H1 (cell line): Measurements from ENCODE around the gene NHLH1. TPM values are rescaled to one million over a fixed set of nuclear protein-coding genes. Genes with fewer than 3 reads are reported as not detected.

ENCODE experiments used
- ATF2 ChIP-seq: IDR thresholded peaks from 2 replicates; pipeline ENCODE4 v1.6.1; 2012; ENCODE audit warnings: low read length, inconsistent platforms
- BRCA1 ChIP-seq: IDR thresholded peaks from 2 replicates; pipeline ENCODE4 v1.6.1; 2012; ENCODE audit warnings: low read depth, low read length, improper control_type of control experiment
- CREB1 ChIP-seq: IDR thresholded peaks from 2 replicates; pipeline ENCODE4 v1.6.1; 2012; ENCODE audit warnings: inconsistent platforms
- CTBP2 ChIP-seq: IDR thresholded peaks from 2 replicates; pipeline ENCODE4 v1.7.0; 2011; ENCODE audit warnings: borderline replicate concordance, mild to moderate bottlenecking, moderate library complexity, mixed read lengths, low read length; ENCODE audit not compliant: insufficient read depth, insufficient read length
- CTCF ChIP-seq, 3 experiments: IDR thresholded peaks; 1 replicate in 2 of 3; 2 replicates in 1 of 3; pipeline versions ENCODE4 v1.5.1 to v1.6.1; 2011; ENCODE audit warnings: low read length in 3 of 3, mild to moderate bottlenecking in 3 of 3, inconsistent platforms in 2 of 3, low read depth in 1 of 3, moderate library complexity in 1 of 3; ENCODE audit not compliant: insufficient read depth in 1 of 3; ENCODE audit errors: control extremely low read depth in 1 of 3
- EGR1 ChIP-seq: IDR thresholded peaks from 2 replicates; pipeline ENCODE4 v1.6.1; 2011; ENCODE audit warnings: low read depth, low read length, borderline replicate concordance
- NANOG ChIP-seq: IDR thresholded peaks from 2 replicates; pipeline ENCODE4 v1.6.1; 2011; ENCODE audit warnings: low read length, low read depth, mild to moderate bottlenecking, inconsistent platforms; ENCODE audit not compliant: insufficient read depth, poor library complexity, severe bottlenecking
- RFX5 ChIP-seq: IDR thresholded peaks from 2 replicates; pipeline ENCODE4 v1.6.1; 2011; ENCODE audit warnings: low read depth, low read length, improper control_type of control experiment, borderline replicate concordance
- RXRA ChIP-seq: IDR thresholded peaks from 2 replicates; pipeline ENCODE4 v1.6.1; 2011; ENCODE audit warnings: low read depth, mild to moderate bottlenecking, low read length, moderate library complexity; ENCODE audit not compliant: insufficient read depth
- SP2 ChIP-seq: IDR thresholded peaks from 2 replicates; pipeline ENCODE4 v1.6.1; 2012; ENCODE audit warnings: mild to moderate bottlenecking, low read length, inconsistent platforms
- USF2 ChIP-seq: IDR thresholded peaks from 2 replicates; pipeline ENCODE4 v1.6.1; 2011; ENCODE audit warnings: low read length, improper control_type of control experiment
- polyA plus RNA-seq, 7 experiments: library from polyadenylated mRNA; depleted of rRNA in 3 of 7; stranded (reverse) in 5 of 7; unstranded in 2 of 7; fragments of >200 nt in 5 of 7; fragments of 200-250 nt in 2 of 7; gene quantifications; 1 replicate in 5 of 7; 2 replicates in 1 of 7; 4 replicates in 1 of 7; pipeline versions ENCODE4 v1.2.1 to v1.2.3, GENCODE V29; 2011 to 2013; ENCODE audit warnings: missing spikeins in 2 of 7, mixed read lengths in 2 of 7
- total RNA-seq: library from RNA; stranded (reverse); fragmentation: NEBNext Ultra II Directional; extraction: Animal tissue kit (Norgen Biotek cat#: 25700); gene quantifications from 2 replicates; pipeline ENCODE4 v1.2.1, GENCODE V29; 2021

The NHLH1 gene
- total and polyA plus RNA-seq, 2 of the 8 experiments (the other 6 are each of a cell fraction or from before 2014, with no cell fraction given) = 0.39 to 0.91 TPM

GRCh38 chr1:160375788-160376524 lies 9.1 kb downstream of the NHLH1 start (continued):
- TF ChIP-seq USF2 (no peak), CTCF (IDR thresholded peaks at IDR 0.05; ENCODE audit: control extremely low read depth in 1 of 3, insufficient read depth in 1 of 3, low read depth in 1 of 3, low read length in 3 of 3) (no peak), NANOG (no peak), CTBP2 (no peak), EGR1 (no peak), CREB1 (no peak), ATF2 (no peak; the same call in 1 of the 2 replicates), RFX5 (no peak), BRCA1 (no peak), RXRA (no peak), SP2 (no peak)
